ENCODE data around the gene DONSON. TPM values are rescaled to one million over a fixed set of nuclear protein-coding genes. Genes with fewer than 3 reads are reported as not detected.

The DONSON gene
- total RNA-seq, 2 experiments from 2014 or later = 35.8 to 41.3 TPM

DNA sequence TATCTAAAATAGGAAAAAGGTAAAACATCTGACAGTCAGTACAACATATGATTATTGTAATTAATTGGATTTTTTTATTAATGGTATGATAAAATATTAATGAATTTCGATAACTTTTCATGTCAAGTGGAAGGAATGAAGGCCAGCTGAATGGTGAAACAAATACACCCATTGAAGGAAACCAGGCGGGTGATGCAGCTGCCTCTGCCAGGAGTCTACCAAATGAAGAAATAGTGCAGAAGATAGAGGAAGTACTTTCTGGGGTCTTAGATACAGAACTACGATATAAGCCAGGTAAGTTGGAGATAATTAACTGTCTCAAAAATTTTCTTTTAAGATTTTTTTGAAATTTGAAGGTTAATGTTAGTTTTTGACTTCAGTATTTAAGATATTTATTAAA lies 42.4 kb downstream of the DONSON start:
- Histone ChIP-seq H3K36me3 (ENCODE audit: insufficient read depth, low read length) (peaks cover 75% of the 10 kb centered on the region), H3K9me3 (ENCODE audit: low read length) (no peaks in the 10 kb centered on the region), H3K4me1 (ENCODE audit: insufficient read depth, low read length, poor library complexity, severe bottlenecking) (peaks cover 13% of the 10 kb centered on the region), H3K4me3 (ENCODE audit: low read depth, low read length, poor library complexity, severe bottlenecking) (peak overlapping the region; percentile 99), H2AFZ (ENCODE audit: low read length) (no peak overlapping the region), H3K27ac (ENCODE audit: low read depth, low read length, poor library complexity, severe bottlenecking) (no peak overlapping the region), H4K20me1 (ENCODE audit: insufficient read depth, low read length) (peaks cover 30% of the 10 kb centered on the region), H3K9me2 (ENCODE audit: insufficient read depth, low read length) (no peaks in the 10 kb centered on the region), H3K79me2 (ENCODE audit: insufficient read depth, low read depth, low read length) (peaks cover 93% of the 10 kb centered on the region), H3K4me2 (ENCODE audit: low read length) (peak overlapping the region; percentile 92)
- POLR2A ChIA-PET = interaction anchor here (1.0 to 2.8 kb wide), 3 partner anchors 11 to 66 kb away, joined by 3 to 14 read pairs (median 3); partner anchors contain the start of gene TMEM50B
- intact Hi-C loops (cut with micrococcal nuclease; ENCODE audit: unreplicated experiment) = no loop called here
- TF ChIP-seq, protein P1, sequence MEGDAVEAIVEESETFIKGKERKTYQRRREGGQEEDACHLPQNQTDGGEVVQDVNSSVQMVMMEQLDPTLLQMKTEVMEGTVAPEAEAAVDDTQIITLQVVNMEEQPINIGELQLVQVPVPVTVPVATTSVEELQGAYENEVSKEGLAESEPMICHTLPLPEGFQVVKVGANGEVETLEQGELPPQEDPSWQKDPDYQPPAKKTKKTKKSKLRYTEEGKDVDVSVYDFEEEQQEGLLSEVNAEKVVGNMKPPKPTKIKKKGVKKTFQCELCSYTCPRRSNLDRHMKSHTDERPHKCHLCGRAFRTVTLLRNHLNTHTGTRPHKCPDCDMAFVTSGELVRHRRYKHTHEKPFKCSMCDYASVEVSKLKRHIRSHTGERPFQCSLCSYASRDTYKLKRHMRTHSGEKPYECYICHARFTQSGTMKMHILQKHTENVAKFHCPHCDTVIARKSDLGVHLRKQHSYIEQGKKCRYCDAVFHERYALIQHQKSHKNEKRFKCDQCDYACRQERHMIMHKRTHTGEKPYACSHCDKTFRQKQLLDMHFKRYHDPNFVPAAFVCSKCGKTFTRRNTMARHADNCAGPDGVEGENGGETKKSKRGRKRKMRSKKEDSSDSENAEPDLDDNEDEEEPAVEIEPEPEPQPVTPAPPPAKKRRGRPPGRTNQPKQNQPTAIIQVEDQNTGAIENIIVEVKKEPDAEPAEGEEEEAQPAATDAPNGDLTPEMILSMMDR (conservative IDR thresholded peaks at IDR 0.05; ENCODE audit: low read length) = no peak
- TF ChIP-seq EZH2phosphoT487 (IDR thresholded peaks at IDR 0.05; ENCODE audit: borderline replicate concordance, low read depth, low read length) = no peak
- BruUV-seq (replicated peaks) = no TSS peak
- CTCF ChIA-PET (ENCODE audit: unreplicated experiment) = no interaction called here
- peak; percentile 38 for DNase-seq (ENCODE audit: low spot score)

DNA sequence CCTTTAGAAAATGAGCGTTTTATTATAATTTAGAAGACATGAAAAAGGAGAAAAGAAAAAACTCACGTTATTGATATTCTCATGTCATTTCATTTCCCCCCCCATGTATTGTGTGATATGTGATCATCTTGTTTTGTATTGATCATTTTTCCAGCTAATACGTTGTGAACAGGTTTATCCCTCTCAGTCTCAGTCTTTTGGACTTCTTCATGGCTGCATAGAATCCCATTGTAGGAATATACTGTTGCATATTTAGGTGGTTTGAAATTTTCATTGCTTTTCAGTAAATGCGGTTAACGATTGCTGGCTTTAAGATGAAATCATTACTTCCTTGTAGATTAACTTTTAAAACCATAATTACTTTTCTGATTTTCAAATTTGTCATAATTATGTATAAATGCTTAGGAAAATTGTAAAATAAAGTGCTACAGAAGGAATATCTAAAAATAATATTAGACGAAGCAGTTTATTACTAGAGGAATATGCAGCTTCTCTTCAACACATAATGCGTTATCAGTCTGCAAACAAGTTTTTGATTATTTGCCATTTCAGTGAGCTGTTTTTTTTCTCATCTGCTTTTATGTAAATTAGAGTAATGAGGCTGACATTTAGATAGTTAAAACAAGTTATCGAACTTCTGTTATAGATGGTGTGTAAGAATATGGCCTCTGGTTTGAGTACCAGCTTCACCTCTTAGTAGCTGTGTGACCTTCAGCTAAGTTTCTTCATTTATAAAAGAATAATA lies 43.9 kb downstream of the DONSON start:
- peak overlapping the region; percentile 95 for H3K27ac ChIP-seq (ENCODE audit: low read depth, low read length, poor library complexity, severe bottlenecking)
- peaks cover 93% of the 10 kb centered on the region for H3K79me2 ChIP-seq (ENCODE audit: insufficient read depth, low read depth, low read length)
- H2AFZ ChIP-seq (ENCODE audit: low read length) = no peak overlapping the region
- POLR2A ChIA-PET = interaction anchor here (0.6 to 2.8 kb wide), 11 partner anchors 10 to 1272 kb away, joined by 3 to 14 read pairs (median 3); partner anchors contain the start of gene DONSON
- H3K9me3 ChIP-seq (ENCODE audit: low read length) = no peaks in the 10 kb centered on the region
- no peaks in the 10 kb centered on the region for H3K9me2 ChIP-seq (ENCODE audit: insufficient read depth, low read length)
- TF ChIP-seq, protein P1 (conservative IDR thresholded peaks at IDR 0.05; ENCODE audit: low read length) = no peak
- H3K4me1 ChIP-seq (ENCODE audit: insufficient read depth, low read length, poor library complexity, severe bottlenecking) = peaks cover 25% of the 10 kb centered on the region
- peak overlapping the region; percentile 99 for H3K4me3 ChIP-seq (ENCODE audit: low read depth, low read length, poor library complexity, severe bottlenecking)
- H3K36me3 ChIP-seq (ENCODE audit: insufficient read depth, low read length) = peaks cover 73% of the 10 kb centered on the region
- peaks cover 30% of the 10 kb centered on the region for H4K20me1 ChIP-seq (ENCODE audit: insufficient read depth, low read length)
- intact Hi-C loops (cut with micrococcal nuclease; ENCODE audit: unreplicated experiment) = loop anchor here (5.0 kb wide), 3 partner anchors 52 to 932 kb away; partner anchors contain the start of genes CFAP298 and DNAJC28
- CTCF ChIA-PET (ENCODE audit: unreplicated experiment) = no interaction called here
- H3K4me2 ChIP-seq (ENCODE audit: low read length) = peak overlapping the region; percentile 92
- DNase-seq (ENCODE audit: low spot score) = no peak
- BruUV-seq (replicated peaks) = no TSS peak

Measured in OCI-LY7 (cell line).